A549 (cell line): ENCODE measurements around the gene TRIP13. TPM values are rescaled to one million over a fixed set of nuclear protein-coding genes. Genes with fewer than 3 reads are reported as not detected.
A peak's percentile ranks its signal among the peaks of the same experiment; 100 is the strongest.

Experiments
- ATAC-seq, 2 experiments: fragments of 200-7000 bp in 1 of 2; fragments of >200 bp in 1 of 2; cut with Nextera tagmentation in 1 of 2; cut with Tn5 transposase in 1 of 2; 3 replicates each; pipeline versions ENCODE4 v1.8.0 to v1.9.1; 2018 to 2020; ENCODE audit warnings: mild to moderate bottlenecking in 1 of 2, moderate library complexity in 1 of 2
- CTCF ChIA-PET: fragments of 300-600 bp; sonication (Branson Sonifier 250); formaldehyde crosslinking; extraction: SDS; loops from one replicate; lab custom pipeline; 2021; ENCODE audit warnings: antibody characterized with exemption, inconsistent platforms; lab: Yijun Ruan, JAX
- POLR2A ChIA-PET: fragments of 350-600 bp; formaldehyde crosslinking; extraction: SDS; loops from one replicate; lab custom pipeline; 2021; ENCODE audit warnings: antibody characterized with exemption, inconsistent platforms; lab: Yijun Ruan, JAX
- DNase-seq, 2 experiments: peaks; one replicate each; pipeline versions ENCODE4 v3.0.0 to v3.0.0-alpha.2; 2011 to 2016; ENCODE audit warnings: low read depth in 1 of 2, low spot score in 1 of 2
- FAIRE-seq: peaks from 2 replicates; lab custom pipeline; 2011; peaks lifted over from hg19 to GRCh38; lab: Jason Lieb, UNC
- H3K27ac ChIP-seq, 2 experiments: fragments of >200 bp; sonication (Bioruptor Twin); formaldehyde crosslinking; 3 replicates each; pipeline ENCODE4 v1.5.1; 2016 to 2017
- H3K4me1 ChIP-seq: fragments of >200 bp; sonication (Bioruptor Twin); formaldehyde crosslinking; 3 replicates; pipeline ENCODE4 v1.6.1; 2016
- H3K4me2 ChIP-seq: fragments of >200 bp; sonication (Bioruptor Twin); formaldehyde crosslinking; 3 replicates; pipeline ENCODE4 v1.6.1; 2016
- H3K4me3 ChIP-seq: fragments of >200 bp; sonication (Bioruptor Twin); formaldehyde crosslinking; 3 replicates; pipeline ENCODE4 v1.5.1; 2016
- H3K9me3 ChIP-seq: fragments of >200 bp; sonication (Bioruptor Twin); formaldehyde crosslinking; 3 replicates; pipeline ENCODE4 v1.6.1; 2016
- BHLHE40 ChIP-seq: IDR thresholded peaks from 2 replicates; pipeline ENCODE4 v1.6.1; 2012; ENCODE audit warnings: low read depth, low read length, inconsistent platforms
- CHD4 ChIP-seq: fragments of 200-600 bp; sonication (generic); IDR thresholded peaks from 2 replicates; pipeline ENCODE4 v1.6.1; 2016; ENCODE audit warnings: antibody characterized with exemption, mild to moderate bottlenecking, borderline replicate concordance
- EHMT2 ChIP-seq: fragments of 200-600 bp; sonication (generic); IDR thresholded peaks from 2 replicates; pipeline ENCODE4 v1.6.1; 2016; ENCODE audit warnings: antibody characterized with exemption, low read depth, mild to moderate bottlenecking, moderate library complexity
- FOSL2 ChIP-seq, 2 experiments: fragments of 450-650 bp in 1 of 2; fragments of >200 bp in 1 of 2; sonication (Bioruptor Twin) in 1 of 2; formaldehyde crosslinking; IDR thresholded peaks; 2 replicates each; pipeline versions ENCODE4 v1.5.0 to v1.6.1; 2016 to 2020; ENCODE audit warnings: mild to moderate bottlenecking in 1 of 2, moderate library complexity in 1 of 2
- FOXS1 ChIP-seq: fragments of 250-450 bp; sonication (Bioruptor Pico); IDR thresholded peaks from 2 replicates; pipeline ENCODE4 v1.5.0; 2020; ENCODE audit warnings: mild to moderate bottlenecking, moderate library complexity
- HDAC2 ChIP-seq: fragments of 200-600 bp; sonication (generic); IDR thresholded peaks from 2 replicates; pipeline ENCODE4 v1.6.1; 2016
- HOXA7 ChIP-seq: fragments of 250-450 bp; sonication (Bioruptor Pico); IDR thresholded peaks from 2 replicates; pipeline ENCODE4 v1.5.0; 2020; ENCODE audit warnings: mild to moderate bottlenecking, moderate library complexity
- JUNB ChIP-seq: fragments of >200 bp; sonication (Bioruptor Twin); formaldehyde crosslinking; IDR thresholded peaks from 2 replicates; pipeline ENCODE4 v1.6.1; 2016
- MAFK ChIP-seq: fragments of 450-650 bp; IDR thresholded peaks from 2 replicates; pipeline ENCODE4 v1.6.1; 2014; ENCODE audit not compliant: partially characterized antibody
- MAZ ChIP-seq: fragments of 150-350 bp; IDR thresholded peaks from 2 replicates; pipeline ENCODE4 v1.6.1; 2014; ENCODE audit warnings: antibody characterized with exemption, low read depth, low read length, borderline replicate concordance
- MYC ChIP-seq: IDR thresholded peaks from 2 replicates; pipeline ENCODE4 v1.6.1; 2012; ENCODE audit warnings: mild to moderate bottlenecking, inconsistent platforms, low read length, improper control_type of control experiment, borderline replicate concordance
- NR3C1 ChIP-seq: fragments of >200 bp; sonication (Bioruptor Twin); formaldehyde crosslinking; IDR thresholded peaks from 3 replicates; pipeline ENCODE4 v1.6.1; 2017
- PHF8 ChIP-seq: fragments of 200-600 bp; sonication (generic); IDR thresholded peaks from 2 replicates; pipeline ENCODE4 v1.6.1; 2016; ENCODE audit warnings: low read depth, mild to moderate bottlenecking, antibody characterized with exemption, moderate library complexity, borderline replicate concordance
- POLR2AphosphoS2 ChIP-seq: conservative IDR thresholded peaks from 2 replicates; pipeline ENCODE4 v1.6.1; 2012; ENCODE audit warnings: low read length, improper control_type of control experiment, inconsistent platforms
- RARB ChIP-seq: fragments of 250-450 bp; sonication (Bioruptor Pico); IDR thresholded peaks from 2 replicates; pipeline ENCODE4 v1.8.0; 2021; ENCODE audit warnings: mild to moderate bottlenecking, moderate library complexity
- TFCP2L1 ChIP-seq: fragments of 250-450 bp; sonication (Bioruptor Pico); IDR thresholded peaks from 2 replicates; pipeline ENCODE4 v1.5.0; 2021; ENCODE audit warnings: mild to moderate bottlenecking
- ZSCAN20 ChIP-seq: fragments of 250-450 bp; sonication (Bioruptor Pico); IDR thresholded peaks from 2 replicates; pipeline ENCODE4 v1.8.0; 2022; ENCODE audit warnings: mild to moderate bottlenecking, moderate library complexity
- WGBS: methylation state at CpG from one replicate; pipeline ENCODE4 v1.1.6; 2017; ENCODE audit errors: missing lambda C conversion rate; 5-methylcytosine and 5-hydroxymethylcytosine counted together
- polyA plus RNA-seq, 4 experiments: library from polyadenylated mRNA; depleted of rRNA in 3 of 4; stranded (reverse); fragments of >200 nt; fragmentation: RNase III in 1 of 4; extraction: RNeasy Plus Mini Kit Qiagen cat#74134 plus additional on column Dnase treatment in 1 of 4; gene quantifications; 2 replicates in 3 of 4; 3 replicates in 1 of 4; pipeline ENCODE4 v1.2.3, GENCODE V29; 2011 to 2017
- TF ChIP-seq, protein P1 (sequence below): IDR thresholded peaks from 2 replicates; pipeline ENCODE4 v1.6.1; 2012; ENCODE audit warnings: low read depth, borderline replicate concordance
- TF ChIP-seq, protein P2 (sequence below): IDR thresholded peaks from 2 replicates; pipeline ENCODE4 v1.6.1; 2012
- TF ChIP-seq, protein P3 (sequence below): fragments of >200 bp; sonication (Bioruptor Twin); formaldehyde crosslinking; IDR thresholded peaks from 2 replicates; pipeline ENCODE4 v1.6.1; 2016

Gene TRIP13
- polyA plus RNA-seq, 2 of the 4 experiments (the other 2 are of a cell fraction), result 54.0 to 62.4 TPM

DNA sequence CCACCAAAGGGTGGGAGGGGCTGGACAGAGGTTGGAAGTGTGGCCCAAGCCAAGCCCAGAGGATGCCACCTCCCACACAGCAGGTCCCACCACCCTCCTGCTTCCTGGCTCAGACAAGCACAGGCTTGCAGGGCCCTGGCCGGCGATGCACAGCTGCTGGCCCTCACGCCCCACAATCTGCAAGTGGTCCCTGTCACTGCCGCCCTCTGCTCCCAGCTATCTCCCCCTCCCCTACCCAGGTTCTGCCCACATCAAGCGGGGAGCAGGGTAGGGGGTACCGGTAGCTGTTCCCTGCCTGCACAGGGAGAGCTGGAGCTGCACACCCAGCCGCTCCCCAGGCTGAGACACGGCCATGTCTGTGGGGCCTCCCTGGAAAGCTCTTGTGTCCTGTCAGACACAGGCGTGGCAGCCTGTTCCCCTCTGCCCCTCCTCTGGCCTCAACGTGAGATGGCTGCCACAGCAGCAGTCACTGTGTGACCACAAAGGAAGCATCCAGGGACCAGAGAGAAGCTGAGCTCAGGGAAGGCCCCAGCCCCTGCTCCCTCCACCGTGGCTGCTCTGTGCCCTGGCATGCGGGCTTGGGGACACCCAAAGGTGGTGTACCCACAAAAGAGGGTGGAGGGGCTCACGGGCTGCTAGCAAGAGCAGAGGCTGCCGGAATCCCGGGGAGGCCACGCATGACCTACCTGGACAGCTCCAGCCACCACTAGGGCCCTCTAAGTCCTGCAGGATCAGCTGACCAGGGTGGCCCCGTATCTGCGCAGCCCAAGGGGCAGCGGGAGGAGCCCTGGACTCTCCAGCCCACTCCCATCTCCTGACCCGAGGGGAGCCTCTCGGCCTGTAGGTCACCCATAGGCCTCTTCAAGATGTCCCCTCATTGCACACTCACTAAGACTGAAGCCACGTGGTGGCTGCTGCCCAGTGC lies 31.0 kb upstream of the TRIP13 start (continued):
- TF ChIP-seq, protein P1, sequence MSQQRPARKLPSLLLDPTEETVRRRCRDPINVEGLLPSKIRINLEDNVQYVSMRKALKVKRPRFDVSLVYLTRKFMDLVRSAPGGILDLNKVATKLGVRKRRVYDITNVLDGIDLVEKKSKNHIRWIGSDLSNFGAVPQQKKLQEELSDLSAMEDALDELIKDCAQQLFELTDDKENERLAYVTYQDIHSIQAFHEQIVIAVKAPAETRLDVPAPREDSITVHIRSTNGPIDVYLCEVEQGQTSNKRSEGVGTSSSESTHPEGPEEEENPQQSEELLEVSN, result no peak
- no peak for TF ChIP-seq MYC
- no peak for TF ChIP-seq PHF8

DNA sequence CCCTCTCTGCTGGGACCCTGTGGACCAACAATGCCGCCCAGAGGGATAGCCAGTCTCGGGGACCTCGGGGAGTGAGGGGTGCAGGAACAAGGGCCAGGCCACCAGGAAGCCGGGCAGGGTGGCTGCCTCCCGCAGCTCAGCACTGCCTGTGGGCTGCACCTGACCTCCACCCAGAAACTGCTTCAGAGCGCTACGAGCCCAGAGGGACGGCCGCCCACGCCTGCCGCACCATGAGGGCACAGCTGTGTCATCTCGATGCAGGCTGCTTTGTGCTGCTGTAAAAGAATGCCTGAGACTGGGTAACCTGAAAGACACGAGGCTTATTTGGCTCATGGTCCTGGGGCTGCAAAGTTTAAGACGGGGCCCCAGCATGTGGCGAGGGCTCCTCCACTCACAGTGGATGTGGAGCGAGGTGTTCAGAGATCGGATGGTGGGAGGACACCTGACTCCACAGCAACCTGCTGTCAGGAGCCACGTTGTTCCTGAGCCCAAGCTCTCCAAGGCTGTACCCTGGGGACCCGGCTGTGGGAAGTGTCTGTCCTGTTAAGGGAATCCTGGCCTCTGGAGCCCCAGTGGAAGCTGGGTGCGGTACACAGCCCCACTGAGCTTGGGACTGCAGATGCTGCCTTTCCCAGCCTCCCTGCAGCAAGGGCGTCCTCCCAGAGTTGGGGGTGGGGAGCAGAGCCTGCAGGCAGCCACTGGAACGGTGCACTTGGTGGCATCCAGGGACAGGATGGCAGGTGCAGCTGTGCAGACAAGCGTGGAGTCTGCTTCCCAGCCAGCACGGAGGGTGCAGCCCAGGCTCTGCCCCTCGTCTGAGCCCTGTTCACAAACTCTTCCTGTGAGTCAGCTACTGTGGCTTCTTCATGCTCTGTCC lies 30.1 kb upstream of the TRIP13 start:
- TF ChIP-seq HOXA7 (CRISPR knock-in tag) (no peak), FOSL2 (IDR thresholded peaks at IDR 0.05) (no peak), FOSL2 (CRISPR knock-in tag; IDR thresholded peaks at IDR 0.05) (no peak), NR3C1 (no peak), HDAC2 (no peak), CHD4 (no peak), FOXS1 (CRISPR knock-in tag) (no peak)
- FAIRE-seq (no peak), ATAC-seq (peak in 1 of 2 experiments; percentile 7; a peak in 1 of 6 replicates), DNase-seq (no peak)
- H3K4me2 ChIP-seq, result no peak overlapping the region
- CTCF ChIA-PET, result interaction anchor here (1.1 kb wide), 1 partner anchor 15 kb away, joined by 3 read pairs; no protein-coding TSS in a partner anchor
- no peak overlapping the region for H3K4me3 ChIP-seq
- WGBS, result 90% methylated on average over 21 of the region's 25 CpGs
- H3K4me1 ChIP-seq, result no peaks in the 10 kb centered on the region
- POLR2A ChIA-PET, result no interaction called here
- no peaks in the 10 kb centered on the region for H3K9me3 ChIP-seq
- H3K27ac ChIP-seq, result no peak overlapping the region

DNA sequence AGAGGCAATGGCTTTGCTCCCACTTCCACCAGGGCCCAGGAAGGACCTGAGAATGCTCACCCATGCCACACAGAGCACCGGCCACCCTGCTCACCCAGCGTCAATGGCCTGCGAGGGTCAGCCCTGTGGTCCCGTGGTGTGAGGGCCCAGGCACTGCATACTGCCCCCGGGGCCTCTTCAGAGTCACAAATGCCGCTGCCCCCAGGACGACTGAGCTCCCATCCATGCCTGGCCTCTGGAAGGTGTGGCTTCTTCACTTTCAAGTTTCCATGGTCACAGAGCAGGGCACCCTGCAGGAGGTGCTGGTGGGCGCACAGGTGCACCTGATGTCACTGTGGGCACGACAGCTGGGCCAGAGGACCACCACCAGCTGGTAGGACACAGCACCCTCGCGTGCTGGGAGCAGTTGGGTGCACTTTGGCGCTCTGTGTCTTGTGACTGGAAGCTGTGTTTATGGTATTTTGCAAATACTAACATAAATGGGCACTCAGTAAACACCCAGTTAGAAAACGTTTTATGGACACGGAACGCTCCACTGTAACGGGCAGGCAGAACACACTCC lies 29.4 kb upstream of the TRIP13 start:
- no peak overlapping the region for H3K4me3 ChIP-seq
- POLR2A ChIA-PET, result no interaction called here
- H3K4me2 ChIP-seq, result no peak overlapping the region
- CTCF ChIA-PET, result interaction anchor here (1.1 kb wide), 1 partner anchor 14 kb away, joined by 3 read pairs; no protein-coding TSS in a partner anchor
- WGBS, result 88% methylated on average over 9 of the region's 16 CpGs
- ATAC-seq (no peak), FAIRE-seq (no peak), DNase-seq (no peak)
- no peak overlapping the region for H3K27ac ChIP-seq
- no peaks in the 10 kb centered on the region for H3K9me3 ChIP-seq
- TF ChIP-seq, protein P2, sequence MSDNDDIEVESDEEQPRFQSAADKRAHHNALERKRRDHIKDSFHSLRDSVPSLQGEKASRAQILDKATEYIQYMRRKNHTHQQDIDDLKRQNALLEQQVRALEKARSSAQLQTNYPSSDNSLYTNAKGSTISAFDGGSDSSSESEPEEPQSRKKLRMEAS, result no peak
- TF ChIP-seq ZSCAN20 (CRISPR knock-in tag) (no peak), POLR2AphosphoS2 (no peak), RARB (CRISPR knock-in tag) (no peak), MAZ (no peak), JUNB (no peak), EHMT2 (no peak), MAFK (no peak), TFCP2L1 (CRISPR knock-in tag) (no peak), BHLHE40 (no peak), FOSL2 (IDR thresholded peaks at IDR 0.05) (no peak), FOSL2 (CRISPR knock-in tag; IDR thresholded peaks at IDR 0.05) (no peak)
- TF ChIP-seq, protein P3, sequence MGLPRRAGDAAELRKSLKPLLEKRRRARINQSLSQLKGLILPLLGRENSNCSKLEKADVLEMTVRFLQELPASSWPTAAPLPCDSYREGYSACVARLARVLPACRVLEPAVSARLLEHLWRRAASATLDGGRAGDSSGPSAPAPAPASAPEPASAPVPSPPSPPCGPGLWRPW, result no peak
- TF ChIP-seq, protein P1, result no peak
- no peaks in the 10 kb centered on the region for H3K4me1 ChIP-seq
